ENCODE data around the gene PDIA3. TPM values are rescaled to one million over a fixed set of nuclear protein-coding genes. Genes with fewer than 3 reads are reported as not detected.
A peak's percentile ranks its signal among the peaks of the same experiment; 100 is the strongest.

The PDIA3 gene
- total and polyA plus RNA-seq, 2 donors (not counting 3 experiments of a cell fraction or from before 2014, with no cell fraction given) = 140 to 857 TPM

- BruUV-seq (replicated peaks) = no TSS peak
- H3K27ac ChIP-seq (ENCODE audit: insufficient read depth, low read depth, low read length) = no peak overlapping the region
- H3K4me1 ChIP-seq (ENCODE audit: control insufficient read depth, extremely low read depth, insufficient read depth, low read length) = peaks cover 12% of the 10 kb centered on the region
- no peak overlapping the region for H3K4me3 ChIP-seq (replicated peaks in 1 of 3; ENCODE audit: insufficient read depth in 1 of 3, low read depth in 1 of 3, low read length in 3 of 3)
- peak overlapping the region; percentile 44 for H3K4me2 ChIP-seq (ENCODE audit: insufficient read depth, low read length)
- TF ChIP-seq POLR2A (IDR thresholded peaks at IDR 0.05; ENCODE audit: low read depth, low read length) = no peak
- no peak for TF ChIP-seq CTCF (IDR thresholded peaks at IDR 0.05; ENCODE audit: extremely low read depth in 1 of 2, insufficient read depth in 1 of 2, low read depth in 1 of 2, low read length in 2 of 2)
- no peak for TF ChIP-seq POLR2AphosphoS5 (IDR thresholded peaks at IDR 0.05; ENCODE audit: insufficient read depth, low read depth, low read length)
- no peak for TF ChIP-seq FOS (IDR thresholded peaks at IDR 0.05; ENCODE audit: borderline replicate concordance, insufficient read depth, low read length)
- POLR2A ChIA-PET = interaction anchor here (0.6 kb wide), 2 partner anchors 10 to 45 kb away, joined by 4 read pairs; no protein-coding TSS in a partner anchor
- DNase-seq (ENCODE audit: low read depth, low spot score) (no peak), FAIRE-seq (no peak)
- CTCF ChIA-PET = interaction anchor here (1.1 to 1.5 kb wide), 3 partner anchors 9 to 11 kb away, joined by 3 to 4 read pairs (median 3); no protein-coding TSS in a partner anchor
- no peaks in the 10 kb centered on the region for H3K9me3 ChIP-seq (replicated peaks; ENCODE audit: control insufficient read depth, insufficient read depth, low read length)
- intact Hi-C loops (cut with micrococcal nuclease) = no loop called here
- dilution Hi-C loops (cut with MboI; ENCODE audit: extremely low pct_ligation_motif_present, low sequenced_read_pairs) = no loop called here
- H3K9me1 ChIP-seq (replicated peaks; ENCODE audit: control insufficient read depth, extremely low read depth, insufficient read depth, low read length) = no peaks in the 10 kb centered on the region
- peaks cover 58% of the 10 kb centered on the region for H3K79me2 ChIP-seq (ENCODE audit: control insufficient read depth, insufficient read depth, low read length)
- no peaks in the 10 kb centered on the region for H3K27me3 ChIP-seq (ENCODE audit: control insufficient read depth in 2 of 2, insufficient read depth in 2 of 2, low read length in 2 of 2)
- peaks cover 2 to 4% of the 10 kb centered on the region in 2 experiments for H3K36me3 ChIP-seq (ENCODE audit: control insufficient read depth in 2 of 2, extremely low read depth in 1 of 2, insufficient read depth in 2 of 2, low read length in 2 of 2)
- H3K9ac ChIP-seq (replicated peaks; ENCODE audit: extremely low read depth, insufficient read depth, low read length) = no peak overlapping the region
- no peak overlapping the region for H2AFZ ChIP-seq (ENCODE audit: low read depth, low read length)
- no peaks in the 10 kb centered on the region for H4K20me1 ChIP-seq (replicated peaks; ENCODE audit: control insufficient read depth, extremely low read depth, insufficient read depth, low read length)
Measured at GRCh38 chr15:43821505-43821904, 75.3 kb downstream of the PDIA3 start.

MicroRNAs within 50 kb of the gene (microRNA counts, 767-probe panel; counts per million panel counts)
- microRNA hsa-miR-1282 = 723 counts per million, percentile 96 among the panel's probes with 10 or more counts

Small RNA genes lying within 50 kb of the gene (microRNA-seq; reads per million reads assigned to microRNA genes)
- gene MIR1282 (ENCODE audit: borderline number of aligned reads, borderline replicate concordance) = not detected

Small RNA genes lying within 50 kb of the gene (small RNA-seq; reads per million reads assigned to genes)
- gene MIR1282 (ENCODE audit: insufficient read depth, insufficient read length, low read depth, low replicate concordance) (not detected), gene RNU6-353P (ENCODE audit: insufficient read depth, insufficient read length, low read depth, low replicate concordance) (not detected), gene RNU6-354P (ENCODE audit: insufficient read depth, insufficient read length, low read depth, low replicate concordance) (not detected)

Other genes with a start within 250 kb of the PDIA3 start
- 2.1 and 4.8 TPM in 2 replicates for gene MAP1A, start 228.8 kb upstream of the PDIA3 start, total RNA-seq
- gene MAP1A, start 228.8 kb upstream of the PDIA3 start, polyA plus RNA-seq = 0.68 and 0.78 TPM in 2 replicates
- gene PPIP5K1, start 156.2 kb upstream of the PDIA3 start, total RNA-seq = 35.3 and 43.4 TPM in 2 replicates
- gene PPIP5K1, start 156.2 kb upstream of the PDIA3 start, polyA plus RNA-seq = 22.2 and 28.7 TPM in 2 replicates
- gene CKMT1B, start 152.4 kb upstream of the PDIA3 start, total RNA-seq = not detected in 2 replicates
- gene CKMT1B, start 152.4 kb upstream of the PDIA3 start, polyA plus RNA-seq = not detected in 2 replicates
- gene STRC, start 127.6 kb upstream of the PDIA3 start, total RNA-seq = 0.14 TPM in 1 of 2 replicates, not detected in the other
- 0.10 and 0.25 TPM in 2 replicates for gene STRC, start 127.6 kb upstream of the PDIA3 start, polyA plus RNA-seq
- 3.8 and 6.1 TPM in 2 replicates for gene CATSPER2, start 97.6 kb upstream of the PDIA3 start, total RNA-seq
- gene CATSPER2, start 97.6 kb upstream of the PDIA3 start, polyA plus RNA-seq = 1.4 and 1.9 TPM in 2 replicates
- not detected in 2 replicates for gene CKMT1A, start 52.6 kb upstream of the PDIA3 start, total RNA-seq
- gene CKMT1A, start 52.6 kb upstream of the PDIA3 start, polyA plus RNA-seq = not detected in 2 replicates
- gene ELL3, start 30.5 kb downstream of the PDIA3 start, total RNA-seq = 2.4 and 3.6 TPM in 2 replicates
- gene ELL3, start 30.5 kb downstream of the PDIA3 start, polyA plus RNA-seq = 2.9 and 3.1 TPM in 2 replicates
- gene SERF2, start 45.9 kb downstream of the PDIA3 start, total RNA-seq = 897 and 970 TPM in 2 replicates
- 1,481 and 1,573 TPM in 2 replicates for gene SERF2, start 45.9 kb downstream of the PDIA3 start, polyA plus RNA-seq
- gene SERINC4, start 53.8 kb downstream of the PDIA3 start, total RNA-seq = 0.12 TPM in 1 of 2 replicates, not detected in the other
- gene SERINC4, start 53.8 kb downstream of the PDIA3 start, polyA plus RNA-seq = 0.05 TPM in 1 of 2 replicates, not detected in the other
- gene HYPK, start 54.2 kb downstream of the PDIA3 start, total RNA-seq = 17.8 and 19.7 TPM in 2 replicates
- 3.6 and 5.2 TPM in 2 replicates for gene HYPK, start 54.2 kb downstream of the PDIA3 start, polyA plus RNA-seq
- gene MFAP1, start 78.3 kb downstream of the PDIA3 start, total RNA-seq = 29.3 and 30.5 TPM in 2 replicates
- gene MFAP1, start 78.3 kb downstream of the PDIA3 start, polyA plus RNA-seq = 11.5 and 12.9 TPM in 2 replicates
- 22.1 and 25.2 TPM in 2 replicates for gene WDR76, start 80.6 kb downstream of the PDIA3 start, total RNA-seq
- 3.1 and 3.3 TPM in 2 replicates for gene WDR76, start 80.6 kb downstream of the PDIA3 start, polyA plus RNA-seq